ENCODE measurements around the gene SLX9.
A peak's percentile ranks its signal among the peaks of the same experiment; 100 is the strongest.

SLX9 gene

GRCh38 chr21:44905728-44906090 lies 34.1 kb upstream of the SLX9 start:
- H3K9me2 ChIP-seq (replicated peaks; ENCODE audit: control insufficient read depth, low read length): no peaks in the 10 kb centered on the region
- no peak overlapping the region for H3K4me2 ChIP-seq (ENCODE audit: low read length)
- no peaks in the 10 kb centered on the region for H3K4me1 ChIP-seq (ENCODE audit: control insufficient read depth, low read length)
- H3K4me3 ChIP-seq (ENCODE audit: low read length): no peak overlapping the region
- TF ChIP-seq EZH2phosphoT487 (IDR thresholded peaks at IDR 0.05; ENCODE audit: borderline replicate concordance, low read length) (no peak), CTCF (IDR thresholded peaks at IDR 0.05; ENCODE audit: low read depth, low read length, poor library complexity, severe bottlenecking) (no peak)
- peaks cover 11% of the 10 kb centered on the region for H3K9me3 ChIP-seq (ENCODE audit: control insufficient read depth, insufficient read depth, low read length)
- peaks cover 16% of the 10 kb centered on the region for H3K27me3 ChIP-seq (ENCODE audit: control insufficient read depth, low read length)
- H4K20me1 ChIP-seq (ENCODE audit: control insufficient read depth, insufficient read depth, low read depth, low read length): peaks cover 3% of the 10 kb centered on the region; the same call in 1 of the 2 replicates
- no peaks in the 10 kb centered on the region for H3K79me2 ChIP-seq (ENCODE audit: control insufficient read depth, low read length)
- no peak overlapping the region for H3K27ac ChIP-seq (ENCODE audit: low read depth, low read length)
- H3K36me3 ChIP-seq (ENCODE audit: control insufficient read depth, low read length): no peaks in the 10 kb centered on the region
- H3F3A ChIP-seq (ENCODE audit: control insufficient read depth, insufficient read depth): no peaks in the 10 kb centered on the region

GRCh38 chr21:44907225-44907965 lies 32.4 kb upstream of the SLX9 start:
- no peaks in the 10 kb centered on the region for H3F3A ChIP-seq (ENCODE audit: control insufficient read depth, insufficient read depth)
- H3K27ac ChIP-seq (ENCODE audit: low read depth, low read length): no peak overlapping the region
- H3K4me3 ChIP-seq (ENCODE audit: low read length): no peak overlapping the region
- 0 out of 2 replicates have a peak, but pooled peaks cover 5% of the 10 kb centered on the region for H3K4me1 ChIP-seq (ENCODE audit: control insufficient read depth, low read length)
- no peaks in the 10 kb centered on the region for H3K36me3 ChIP-seq (ENCODE audit: control insufficient read depth, low read length)
- peaks cover 3% of the 10 kb centered on the region; the same call in 1 of the 2 replicates for H4K20me1 ChIP-seq (ENCODE audit: control insufficient read depth, insufficient read depth, low read depth, low read length)
- no peaks in the 10 kb centered on the region for H3K79me2 ChIP-seq (ENCODE audit: control insufficient read depth, low read length)
- no peak for TF ChIP-seq CTCF (IDR thresholded peaks at IDR 0.05; ENCODE audit: low read depth, low read length, poor library complexity, severe bottlenecking)
- TF ChIP-seq EZH2phosphoT487 (IDR thresholded peaks at IDR 0.05; ENCODE audit: borderline replicate concordance, low read length): peak; percentile 32; the same call in 1 of the 2 replicates
- no peaks in the 10 kb centered on the region for H3K9me2 ChIP-seq (replicated peaks; ENCODE audit: control insufficient read depth, low read length)
- no peak overlapping the region for H3K4me2 ChIP-seq (ENCODE audit: low read length)
- peaks cover 20% of the 10 kb centered on the region for H3K27me3 ChIP-seq (ENCODE audit: control insufficient read depth, low read length)
- H3K9me3 ChIP-seq (ENCODE audit: control insufficient read depth, insufficient read depth, low read length): peaks cover 3% of the 10 kb centered on the region

- TF ChIP-seq EZH2phosphoT487 (IDR thresholded peaks at IDR 0.05; ENCODE audit: borderline replicate concordance, low read length) (0 out of 2 replicates have a peak, but pooled peaks have one; percentile 4), CTCF (IDR thresholded peaks at IDR 0.05; ENCODE audit: low read depth, low read length, poor library complexity, severe bottlenecking) (no peak)
- no peak overlapping the region for H3K27ac ChIP-seq (ENCODE audit: low read depth, low read length)
- no peaks in the 10 kb centered on the region for H3K9me3 ChIP-seq (ENCODE audit: control insufficient read depth, insufficient read depth, low read length)
- no peak overlapping the region for H3K4me2 ChIP-seq (ENCODE audit: low read length)
- H3F3A ChIP-seq (ENCODE audit: control insufficient read depth, insufficient read depth): no peaks in the 10 kb centered on the region
- no peaks in the 10 kb centered on the region for H3K9me2 ChIP-seq (replicated peaks; ENCODE audit: control insufficient read depth, low read length)
- H3K79me2 ChIP-seq (ENCODE audit: control insufficient read depth, low read length): no peaks in the 10 kb centered on the region
- 0 out of 2 replicates have a peak, but pooled peaks cover 5% of the 10 kb centered on the region for H3K4me1 ChIP-seq (ENCODE audit: control insufficient read depth, low read length)
- peaks cover 20% of the 10 kb centered on the region for H3K27me3 ChIP-seq (ENCODE audit: control insufficient read depth, low read length)
- no peaks in the 10 kb centered on the region for H3K36me3 ChIP-seq (ENCODE audit: control insufficient read depth, low read length)
- H4K20me1 ChIP-seq (ENCODE audit: control insufficient read depth, insufficient read depth, low read depth, low read length): peaks cover 3% of the 10 kb centered on the region; the same call in 1 of the 2 replicates
- H3K4me3 ChIP-seq (ENCODE audit: low read length): no peak overlapping the region
These were observed 31.6 kb upstream of the SLX9 start for GRCh38 chr21:44907966-44908895.
